GM12878 (cell line): Measurements from ENCODE around the gene MSL2. TPM values are rescaled to one million over a fixed set of nuclear protein-coding genes. Genes with fewer than 3 reads are reported as not detected.
"Not testable (repeated sequence)": the region's sequence is repeated elsewhere in the genome, so short reads cannot be mapped to it uniquely, and the experiment has no call there.

Experiments
- ATAC-seq: fragments of 200-7000 bp; cut with Tn5 transposase; 3 replicates; pipeline ENCODE4 v1.9.1; 2020; ENCODE audit warnings: mild to moderate bottlenecking, moderate library complexity
- BruUV-seq: library from RNA; stranded (reverse); fragments of 400-500 nt; replicated peaks from 2 replicates; lab custom pipeline; 2021; lab: Mats Ljungman, UMichigan
- CTCF ChIA-PET: fragments of 300-600 bp; sonication (Branson Sonifier 250); formaldehyde crosslinking; extraction: SDS; loops from one replicate; lab custom pipeline; 2021; ENCODE audit warnings: inconsistent platforms; lab: Yijun Ruan, JAX
- POLR2A ChIA-PET: fragments of 350-600 bp; formaldehyde crosslinking; extraction: SDS; loops from one replicate; lab custom pipeline; 2021; ENCODE audit warnings: inconsistent platforms; lab: Charles Lee
- RAD21 ChIA-PET: fragments of 300-600 bp; sonication (Branson Sonifier 250); formaldehyde crosslinking; loops from one replicate; lab custom pipeline; 2023; ENCODE audit warnings: antibody characterized with exemption; ENCODE audit not compliant: unreplicated experiment; lab: Charles Lee
- SMC1A ChIA-PET: fragments of 300-600 bp; sonication (Branson Sonifier 250); formaldehyde crosslinking; loops from one replicate; lab custom pipeline; 2023; ENCODE audit not compliant: unreplicated experiment, uncharacterized antibody; lab: Charles Lee
- DNase-seq: peaks from one replicate; pipeline ENCODE4 v3.0.0-alpha.2; 2011; ENCODE audit warnings: low read depth, low spot score
- FAIRE-seq: peaks from 3 replicates; lab custom pipeline; 2011; peaks lifted over from hg19 to GRCh38; lab: Jason Lieb, UNC
- H2AFZ ChIP-seq: 2 replicates; pipeline ENCODE4 v1.6.0; 2011; ENCODE audit warnings: low read depth, low read length, control low read depth; ENCODE audit not compliant: control insufficient read depth
- H3K27ac ChIP-seq: 2 replicates; pipeline ENCODE4 v1.5.1; 2011; ENCODE audit warnings: control low read depth; ENCODE audit not compliant: control insufficient read depth, insufficient read depth
- H3K27me3 ChIP-seq, 2 experiments: replicated peaks in 1 of 2; 2 replicates each; pipeline versions ENCODE4 v1.6.0 to v1.6.1; 2011; ENCODE audit warnings: low read length in 1 of 2; ENCODE audit not compliant: control insufficient read depth in 2 of 2, insufficient read depth in 2 of 2
- H3K36me3 ChIP-seq, 2 experiments: 2 replicates each; pipeline ENCODE4 v1.5.1; 2011; ENCODE audit warnings: low read length in 1 of 2; ENCODE audit not compliant: control insufficient read depth in 2 of 2, insufficient read depth in 2 of 2
- H3K4me1 ChIP-seq: 2 replicates; pipeline ENCODE4 v1.6.1; 2011; ENCODE audit warnings: mild to moderate bottlenecking, low read length, moderate library complexity, mixed read lengths; ENCODE audit not compliant: control insufficient read depth, insufficient read depth
- H3K4me2 ChIP-seq: 2 replicates; pipeline ENCODE4 v1.6.0; 2011; ENCODE audit warnings: control low read depth; ENCODE audit not compliant: control insufficient read depth, insufficient read depth
- H3K4me3 ChIP-seq: fragments of 200-600 bp; sonication (generic); 2 replicates; pipeline ENCODE4 v1.5.1; 2016
- H3K79me2 ChIP-seq: 2 replicates; pipeline ENCODE4 v1.6.0; 2011; ENCODE audit warnings: low read length; ENCODE audit not compliant: control insufficient read depth, insufficient read depth
- H3K9ac ChIP-seq: 2 replicates; pipeline ENCODE4 v1.8.0; 2011; ENCODE audit warnings: low read length, control low read depth, mixed read lengths; ENCODE audit not compliant: control insufficient read depth, insufficient read depth
- H3K9me3 ChIP-seq: replicated peaks from 3 replicates; pipeline ENCODE4 v1.5.1; 2011; ENCODE audit warnings: mild to moderate bottlenecking, low read length; ENCODE audit not compliant: control insufficient read depth, insufficient read depth
- H4K20me1 ChIP-seq: 2 replicates; pipeline ENCODE4 v1.6.0; 2011; ENCODE audit not compliant: control insufficient read depth, insufficient read depth
- BMI1 ChIP-seq: fragments of 450-650 bp; IDR thresholded peaks from 2 replicates; pipeline ENCODE4 v1.6.1; 2016; ENCODE audit warnings: mild to moderate bottlenecking, moderate library complexity, borderline replicate concordance
- HDAC6 ChIP-seq: fragments of 200-600 bp; sonication (generic); IDR thresholded peaks from one replicate; pipeline ENCODE4 v1.8.0; 2017; ENCODE audit warnings: antibody characterized with exemption; ENCODE audit not compliant: unreplicated experiment
- IRF4 ChIP-seq: IDR thresholded peaks from 2 replicates; pipeline ENCODE4 v1.6.1; 2011; ENCODE audit warnings: low read depth, low read length
- NFYB ChIP-seq: IDR thresholded peaks from 2 replicates; pipeline ENCODE4 v1.6.1; 2011; ENCODE audit warnings: low read depth, mild to moderate bottlenecking, low read length, improper control_type of control experiment, moderate library complexity; ENCODE audit not compliant: insufficient read depth
- SPI1 ChIP-seq: IDR thresholded peaks from 2 replicates; pipeline ENCODE4 v1.6.1; 2011; ENCODE audit warnings: low read depth, mild to moderate bottlenecking, low read length, moderate library complexity, borderline replicate concordance; ENCODE audit not compliant: insufficient read depth
- SREBF2 ChIP-seq: IDR thresholded peaks from 2 replicates; pipeline ENCODE4 v1.6.1; 2012; ENCODE audit warnings: mild to moderate bottlenecking, low read length
- YBX1 ChIP-seq: fragments of 450-650 bp; IDR thresholded peaks from 2 replicates; pipeline ENCODE4 v1.6.1; 2016; ENCODE audit warnings: antibody characterized with exemption
- ZNF384 ChIP-seq: IDR thresholded peaks from 2 replicates; pipeline ENCODE4 v1.6.1; 2012; ENCODE audit warnings: low read depth, mild to moderate bottlenecking, low read length, improper control_type of control experiment, borderline replicate concordance
- WGBS: methylation state at CpG from one replicate; pipeline ENCODE4 v1.1.6; 2016; ENCODE audit warnings: low lambda C conversion rate; ENCODE audit not compliant: insufficient replicate concordance, insufficient coverage; ENCODE audit errors: missing lambda C conversion rate; 5-methylcytosine and 5-hydroxymethylcytosine counted together
- in situ Hi-C: fragments of 300-500 bp; cut with MboI; formaldehyde crosslinking; loops from 9 replicates; pipeline ENCODE4 v1.14.3; 2018; ENCODE audit warnings: mixed read lengths
- intact Hi-C: fragments of 100-400 bp; cut with micrococcal nuclease; formaldehyde crosslinking; loops from one replicate; pipeline ENCODE4 v1.14.2; 2022; ENCODE audit not compliant: unreplicated experiment
- polyA plus RNA-seq, 11 experiments: library from polyadenylated mRNA; depleted of rRNA in 4 of 11; unstranded in 6 of 11; stranded (reverse) in 5 of 11; fragments of >200 nt; fragmentation: Nextera tagmentation in 4 of 11; fragmentation: Illumina TruSeq in 1 of 11; extraction: Ambion mirVana in 4 of 11; extraction: Trizol in 1 of 11; gene quantifications; 1 replicate in 1 of 11; 2 replicates in 10 of 11; pipeline versions ENCODE4 v1.2.1 to v1.2.3, GENCODE V29; 2011 to 2016; ENCODE audit warnings: inconsistent platforms in 2 of 11, missing spikeins in 2 of 11, low read depth in 1 of 11
- total RNA-seq, 4 experiments: library from RNA; depleted of rRNA in 3 of 4; stranded (reverse); fragments of >200 nt in 3 of 4; fragmentation: Illumina TruSeq in 1 of 4; extraction: Trizol in 1 of 4; gene quantifications; 2 replicates each; pipeline versions ENCODE4 v1.2.1 to v1.2.3, GENCODE V29; 2013 to 2021

MSL2 gene
- total and polyA plus RNA-seq, 10 of the 15 experiments (the other 5 are each of a cell fraction or from before 2014, with no cell fraction given) = 3.5 to 31.7 (median 10.5) TPM

GRCh38 chr3:136166507-136166906, 29.6 kb downstream of the MSL2 start:
- no peak overlapping the region for H3K4me3 ChIP-seq
- DNase-seq (no peak), ATAC-seq (no peak), FAIRE-seq (no peak)
- ChIA-PET CTCF (no interaction called here), SMC1A (no interaction called here), POLR2A (no interaction called here), RAD21 (no interaction called here)
- no peaks in the 10 kb centered on the region for H3K4me1 ChIP-seq
- H4K20me1 ChIP-seq = peaks cover 5% of the 10 kb centered on the region; the same call in 1 of the 2 replicates
- H3K9ac ChIP-seq = no peak overlapping the region
- H3K79me2 ChIP-seq = peaks cover 93% of the 10 kb centered on the region
- TF ChIP-seq NFYB (no peak), BMI1 (no peak), YBX1 (no peak), SREBF2 (no peak), IRF4 (no peak), SPI1 (no peak), HDAC6 (no peak), ZNF384 (no peak)
- no peak overlapping the region for H3K27ac ChIP-seq
- BruUV-seq = no TSS peak
- intact Hi-C loops (no loop called here), in situ Hi-C loops (no loop called here)
- WGBS = 100% methylated on average over 3 of the region's 3 CpGs
- no peak overlapping the region for H2AFZ ChIP-seq
- no peaks in the 10 kb centered on the region for H3K36me3 ChIP-seq
- H3K27me3 ChIP-seq = no peaks in the 10 kb centered on the region
- H3K4me2 ChIP-seq = no peak overlapping the region
- H3K9me3 ChIP-seq = peaks cover 2% of the 10 kb centered on the region; the same call in 2 of the 3 replicates

- RAD21 ChIA-PET = interaction anchor here (1.6 kb wide), 1 partner anchor 34 kb away, joined by 4 read pairs; no protein-coding TSS in a partner anchor
- not testable (repeated sequence) for H4K20me1 ChIP-seq
These were observed 32.5 kb downstream of the MSL2 start for GRCh38 chr3:136163607-136164006.

More at GRCh38 chr3:136163607-136164006, 32.5 kb downstream of the MSL2 start:
- in situ Hi-C loops, ATAC-seq, FAIRE-seq, H3K36me3 ChIP-seq, BruUV-seq, H3K9me3 ChIP-seq, H3K4me3 ChIP-seq, H3K9ac ChIP-seq, intact Hi-C loops, H2AFZ ChIP-seq, SMC1A ChIA-PET, DNase-seq, H3K4me2 ChIP-seq, H3K27me3 ChIP-seq, H3K4me1 ChIP-seq, H3K27ac ChIP-seq: not testable (repeated sequence)
- POLR2A ChIA-PET = interaction anchor here (0.6 to 0.7 kb wide), 2 partner anchors 12 to 1129 kb away, joined by 3 to 4 read pairs; no protein-coding TSS in a partner anchor
- CTCF ChIA-PET = interaction anchor here (0.9 kb wide), 1 partner anchor 34 kb away, joined by 3 read pairs; no protein-coding TSS in a partner anchor
- peaks cover 92% of the 10 kb centered on the region for H3K79me2 ChIP-seq
